ENCODE results near the gene EPS15.

- TF ChIP-seq CTCF (IDR thresholded peaks at IDR 0.05) (no peak), POLR2A (IDR thresholded peaks at IDR 0.05) (no peak), EP300 (IDR thresholded peaks at IDR 0.05) (no peak), POLR2AphosphoS5 (IDR thresholded peaks at IDR 0.05) (no peak)
Measured at GRCh38 chr1:51321924-51322280, 197.2 kb downstream of the EPS15 start.

Data from gastroesophageal sphincter (tissue), 3 donors.